KMS-11 (cell line): ENCODE results near the gene CABLES1.
A peak's percentile ranks its signal among the peaks of the same experiment; 100 is the strongest.
"Not testable (repeated sequence)": the region's sequence is repeated elsewhere in the genome, so short reads cannot be mapped to it uniquely, and the experiment has no call there.

Experiments used
- H2AFZ ChIP-seq: fragments of 200-600 bp; sonication (generic); 2 replicates; pipeline ENCODE4 v1.6.1; 2016; ENCODE audit warnings: antibody characterized with exemption, mixed run types, low read depth
- H3K27ac ChIP-seq: fragments of 200-600 bp; sonication (generic); 2 replicates; pipeline ENCODE4 v1.6.1; 2016; ENCODE audit warnings: mild to moderate bottlenecking, mixed run types
- H3K27me3 ChIP-seq: fragments of 200-600 bp; sonication (generic); 2 replicates; pipeline ENCODE4 v1.6.1; 2017; ENCODE audit warnings: mild to moderate bottlenecking, low read depth, mixed run types, moderate library complexity; ENCODE audit not compliant: insufficient read depth
- H3K36me3 ChIP-seq: fragments of 200-600 bp; sonication (generic); 2 replicates; pipeline ENCODE4 v1.6.1; 2017; ENCODE audit warnings: mild to moderate bottlenecking, mixed run types; ENCODE audit not compliant: insufficient read depth
- H3K4me1 ChIP-seq: fragments of 200-600 bp; sonication (generic); 2 replicates; pipeline ENCODE4 v1.6.1; 2016; ENCODE audit warnings: mild to moderate bottlenecking, low read depth, mixed run types; ENCODE audit not compliant: poor library complexity, severe bottlenecking
- H3K4me2 ChIP-seq: fragments of 200-600 bp; sonication (generic); 2 replicates; pipeline ENCODE4 v1.7.0; 2016; ENCODE audit warnings: mild to moderate bottlenecking, mixed run types
- H3K4me3 ChIP-seq: fragments of 200-600 bp; sonication (generic); IDR thresholded peaks from 2 replicates; pipeline ENCODE4 v1.6.1; 2017; ENCODE audit warnings: low read depth, low read length, mixed read lengths; ENCODE audit not compliant: insufficient read depth
- H3K79me2 ChIP-seq: fragments of 200-600 bp; sonication (generic); 2 replicates; pipeline ENCODE4 v1.6.1; 2016; ENCODE audit warnings: low read depth, mixed run types; ENCODE audit not compliant: insufficient read depth
- H3K9ac ChIP-seq: fragments of 200-600 bp; sonication (generic); 2 replicates; pipeline ENCODE4 v1.6.1; 2016; ENCODE audit warnings: mild to moderate bottlenecking, mixed run types
- H4K20me1 ChIP-seq: fragments of 200-600 bp; sonication (generic); 2 replicates; pipeline ENCODE4 v1.6.1; 2016; ENCODE audit warnings: mild to moderate bottlenecking, mixed run types; ENCODE audit not compliant: insufficient read depth
- CTCF ChIP-seq: fragments of 200-600 bp; sonication (generic); conservative IDR thresholded peaks from 2 replicates; pipeline ENCODE4 v1.6.1; 2017; ENCODE audit warnings: low read depth, mild to moderate bottlenecking, antibody characterized with exemption, low read length, moderate library complexity, mixed read lengths

Gene CABLES1, protein sequence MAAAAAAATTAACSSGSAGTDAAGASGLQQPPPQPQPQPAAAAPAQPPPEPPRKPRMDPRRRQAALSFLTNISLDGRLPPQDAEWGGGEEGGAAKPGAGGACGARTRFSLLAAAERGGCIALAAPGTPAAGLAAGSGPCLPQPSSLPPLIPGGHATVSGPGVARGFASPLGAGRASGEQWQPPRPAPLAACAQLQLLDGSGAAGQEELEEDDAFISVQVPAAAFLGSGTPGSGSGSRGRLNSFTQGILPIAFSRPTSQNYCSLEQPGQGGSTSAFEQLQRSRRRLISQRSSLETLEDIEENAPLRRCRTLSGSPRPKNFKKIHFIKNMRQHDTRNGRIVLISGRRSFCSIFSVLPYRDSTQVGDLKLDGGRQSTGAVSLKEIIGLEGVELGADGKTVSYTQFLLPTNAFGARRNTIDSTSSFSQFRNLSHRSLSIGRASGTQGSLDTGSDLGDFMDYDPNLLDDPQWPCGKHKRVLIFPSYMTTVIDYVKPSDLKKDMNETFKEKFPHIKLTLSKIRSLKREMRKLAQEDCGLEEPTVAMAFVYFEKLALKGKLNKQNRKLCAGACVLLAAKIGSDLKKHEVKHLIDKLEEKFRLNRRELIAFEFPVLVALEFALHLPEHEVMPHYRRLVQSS

DNA sequence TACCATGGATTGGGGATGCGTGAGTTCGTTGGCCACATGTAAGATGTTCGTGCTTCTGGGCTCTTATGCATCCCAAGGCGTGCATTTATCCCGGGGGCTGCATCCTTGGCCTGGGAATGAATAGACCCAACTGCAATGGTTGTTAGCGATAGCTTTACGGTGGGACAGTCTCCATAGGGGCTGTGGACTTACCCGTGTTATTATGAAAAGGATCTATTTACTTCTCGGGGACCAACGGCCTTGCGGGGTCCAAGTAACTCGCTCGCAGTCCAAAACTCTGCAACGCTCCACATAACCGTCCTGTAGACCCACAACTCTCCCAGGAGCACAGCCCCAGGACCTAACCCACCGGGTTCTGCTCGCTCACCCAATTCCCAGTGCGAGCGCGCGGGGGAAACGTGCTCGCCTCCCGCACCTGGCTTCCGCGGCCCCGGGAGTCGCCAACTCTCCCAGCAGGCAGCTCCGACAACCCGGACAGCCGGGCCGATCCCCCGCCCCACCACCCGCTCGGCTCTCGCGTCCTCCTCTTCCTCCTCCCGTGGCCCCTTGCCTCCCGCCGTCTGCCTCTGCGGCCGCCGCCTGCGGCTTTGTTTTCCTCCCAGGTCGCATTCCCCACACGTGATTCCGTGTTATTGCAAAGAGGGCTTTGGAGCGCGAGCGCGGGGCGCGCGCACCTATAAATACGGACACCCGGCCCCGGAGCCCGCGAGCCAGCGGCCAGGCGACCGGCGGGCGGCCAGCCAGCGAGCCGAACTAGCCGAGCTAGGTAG, at the start of gene CABLES1:
Gene CABLES1 (plus strand): TSS at position 706 of the 770 bp plus-strand sequence. CDS start 278 bp downstream, outside the sequence.
- Histone ChIP-seq H3K27me3 (no peaks in the 10 kb centered on the region), H3K79me2 (peaks cover 49% of the 10 kb centered on the region), H2AFZ (0 out of 2 replicates have a peak within 1 kb of the TSS, but pooled peaks have one; percentile 6), H3K27ac (peak within 1 kb of the TSS; percentile 95), H3K4me3 (peak within 1 kb of the TSS; percentile 18), H3K4me1 (peaks cover 48% of the 10 kb centered on the region), H3K36me3 (peaks cover 13% of the 10 kb centered on the region; the same call in 1 of the 2 replicates), H3K9ac (peak within 1 kb of the TSS; percentile 96), H3K4me2 (peak within 1 kb of the TSS; percentile 81), H4K20me1 (peaks cover 18% of the 10 kb centered on the region; the same call in 1 of the 2 replicates)
- no peak for TF ChIP-seq CTCF

- no peak overlapping the region for H3K4me3 ChIP-seq
- H2AFZ ChIP-seq = no peak overlapping the region
- no peak overlapping the region for H3K9ac ChIP-seq
- H4K20me1 ChIP-seq = no peaks in the 10 kb centered on the region
- H3K4me1 ChIP-seq = peaks cover 9% of the 10 kb centered on the region
- H3K27me3 ChIP-seq = no peaks in the 10 kb centered on the region
- no peaks in the 10 kb centered on the region for H3K36me3 ChIP-seq
- no peak for TF ChIP-seq CTCF
- H3K27ac ChIP-seq = no peak overlapping the region
- no peak overlapping the region for H3K4me2 ChIP-seq
- no peaks in the 10 kb centered on the region for H3K79me2 ChIP-seq
These were observed 47.9 kb upstream of the CABLES1 start for GRCh38 chr18:23087352-23087751.

- H2AFZ ChIP-seq = no peak overlapping the region
- no peaks in the 10 kb centered on the region for H3K36me3 ChIP-seq
- no peak overlapping the region for H3K4me3 ChIP-seq
- no peaks in the 10 kb centered on the region for H3K79me2 ChIP-seq
- no peak for TF ChIP-seq CTCF
- H3K27me3 ChIP-seq = no peaks in the 10 kb centered on the region
- no peak overlapping the region for H3K4me2 ChIP-seq
- H3K9ac ChIP-seq = no peak overlapping the region
- H3K27ac ChIP-seq = no peak overlapping the region
- peaks cover 9% of the 10 kb centered on the region for H3K4me1 ChIP-seq
- no peaks in the 10 kb centered on the region for H4K20me1 ChIP-seq
These were observed 47.0 kb upstream of the CABLES1 start for GRCh38 chr18:23088310-23088709.

DNA sequence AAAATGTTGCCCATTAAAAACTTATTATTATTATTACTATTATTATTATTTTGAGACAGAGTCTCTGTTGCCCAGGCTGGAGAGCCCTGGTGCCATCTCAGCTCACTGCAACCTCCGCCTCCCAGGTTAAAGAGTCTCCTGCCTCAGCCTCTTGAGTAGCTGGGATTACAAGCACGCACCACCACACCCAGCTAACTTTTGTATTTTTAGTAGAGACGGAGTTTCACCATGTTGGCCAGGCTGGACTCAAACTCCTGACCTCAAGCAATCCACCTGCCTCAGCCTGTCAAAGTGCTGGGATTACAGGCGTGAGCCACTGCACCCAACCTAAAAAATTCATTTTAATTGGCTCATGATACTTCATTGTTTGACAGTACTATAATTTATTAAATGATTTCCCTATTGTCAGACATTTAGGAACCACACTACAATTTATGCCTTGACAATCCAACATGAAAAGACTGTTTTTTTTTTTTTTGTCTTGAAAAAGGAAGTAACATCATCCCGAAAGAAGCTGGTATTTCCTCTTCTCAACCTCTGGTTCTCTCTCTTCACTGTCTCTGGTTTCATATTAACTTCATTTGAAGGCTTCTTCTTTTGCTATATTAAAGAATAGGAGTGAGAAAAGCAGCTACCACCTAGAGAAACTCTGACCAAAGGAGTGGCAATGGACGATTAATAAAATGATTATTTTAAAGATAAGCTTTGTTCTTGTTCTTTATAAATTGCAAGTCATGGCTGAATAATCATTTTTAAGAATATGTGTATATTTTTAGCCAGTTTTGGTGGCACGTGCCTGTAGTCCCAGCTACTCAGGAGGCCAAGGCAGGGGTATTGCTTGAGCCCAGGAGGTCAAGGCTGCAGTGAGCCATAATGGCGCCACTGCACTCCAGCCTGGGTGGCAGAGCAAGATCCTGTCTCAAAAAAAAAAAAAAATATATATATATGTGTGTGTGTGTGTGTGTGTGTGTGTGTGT, 44.0 kb upstream of the CABLES1 start:
- H3K27ac ChIP-seq, H3K36me3 ChIP-seq, H3K79me2 ChIP-seq, H3K27me3 ChIP-seq, H2AFZ ChIP-seq, H3K4me1 ChIP-seq, H3K4me2 ChIP-seq, H3K4me3 ChIP-seq, H4K20me1 ChIP-seq, H3K9ac ChIP-seq: not testable (repeated sequence)
